Stimulated activated CD4-positive, alpha-beta T cell treated with anti-CD3 and anti-CD28 coated beads, Interleukin-2, amount 100 ng/mL, for 24 hours (primary cell): ENCODE results near the gene ATP8A2.

ENCODE experiments used
- DNase-seq, 2 donors: peaks; one replicate each; pipeline ENCODE4 v3.0.0-alpha.2; 2020

Gene ATP8A2

GRCh38 chr13:25867038-25867437 lies 495.3 kb downstream of the ATP8A2 start:
- DNase-seq = no peak

- no peak for DNase-seq
These were observed 496.7 kb downstream of the ATP8A2 start for GRCh38 chr13:25868490-25868889.

GRCh38 chr13:25869941-25870340 lies 498.2 kb downstream of the ATP8A2 start:
- no peak for DNase-seq

GRCh38 chr13:25871389-25872125 lies 499.8 kb downstream of the ATP8A2 start:
- no peak for DNase-seq

GRCh38 chr13:25872481-25873241 lies 500.9 kb downstream of the ATP8A2 start:
- peak in 1 of 2 donors; percentile 12 for DNase-seq

GRCh38 chr13:25873242-25873612 lies 501.5 kb downstream of the ATP8A2 start:
- DNase-seq = no peak

- DNase-seq = no peak
These were observed 502.4 kb downstream of the ATP8A2 start for GRCh38 chr13:25874064-25874737.

GRCh38 chr13:25874907-25875306 lies 503.1 kb downstream of the ATP8A2 start:
- DNase-seq = peak; percentile 56 to 63

- DNase-seq = no peak
These were observed 504.5 kb downstream of the ATP8A2 start for GRCh38 chr13:25876247-25876646.

- no peak for DNase-seq
These were observed 507.7 kb downstream of the ATP8A2 start for GRCh38 chr13:25879466-25879865.

GRCh38 chr13:25881136-25881926 lies 509.6 kb downstream of the ATP8A2 start:
- no peak for DNase-seq

- DNase-seq = no peak
These were observed 510.2 kb downstream of the ATP8A2 start for GRCh38 chr13:25881971-25882451.

GRCh38 chr13:25882466-25883357 lies 510.9 kb downstream of the ATP8A2 start:
- no peak for DNase-seq

GRCh38 chr13:25885418-25885817 lies 513.6 kb downstream of the ATP8A2 start:
- no peak for DNase-seq

GRCh38 chr13:25886438-25887214 lies 514.9 kb downstream of the ATP8A2 start:
- DNase-seq = peak in 1 of 2 donors; percentile 45

GRCh38 chr13:25887962-25888655 lies 516.3 kb downstream of the ATP8A2 start:
- DNase-seq = no peak

GRCh38 chr13:25890671-25891212 lies 519.0 kb downstream of the ATP8A2 start:
- no peak for DNase-seq

- DNase-seq = no peak
These were observed 527.2 kb downstream of the ATP8A2 start for GRCh38 chr13:25898991-25899390.

- DNase-seq = no peak
These were observed 527.7 kb downstream of the ATP8A2 start for GRCh38 chr13:25899464-25899863.

- no peak for DNase-seq
These were observed 528.2 kb downstream of the ATP8A2 start for GRCh38 chr13:25899952-25900351.
